Esophagus squamous epithelium (tissue), 4 donors: ENCODE measurements around the gene SGCD.

Experiments used
- POLR2A ChIP-seq, 4 donors: fragments of 450-650 bp; IDR thresholded peaks; one replicate each; pipeline ENCODE4 v1.6.1; 2017; ENCODE audit warnings: antibody characterized with exemption in 4 of 4, mild to moderate bottlenecking in 4 of 4, moderate library complexity in 3 of 4
- TF ChIP-seq, protein P1 (sequence below), 6 experiments: fragments of 450-650 bp in 4 of 6; fragments of 200-600 bp in 2 of 6; sonication (generic) in 2 of 6; IDR thresholded peaks; one replicate each; pipeline ENCODE4 v1.5.1; 2016 to 2019; ENCODE audit warnings: antibody characterized with exemption in 6 of 6, mild to moderate bottlenecking in 4 of 6, moderate library complexity in 4 of 6

DNA sequence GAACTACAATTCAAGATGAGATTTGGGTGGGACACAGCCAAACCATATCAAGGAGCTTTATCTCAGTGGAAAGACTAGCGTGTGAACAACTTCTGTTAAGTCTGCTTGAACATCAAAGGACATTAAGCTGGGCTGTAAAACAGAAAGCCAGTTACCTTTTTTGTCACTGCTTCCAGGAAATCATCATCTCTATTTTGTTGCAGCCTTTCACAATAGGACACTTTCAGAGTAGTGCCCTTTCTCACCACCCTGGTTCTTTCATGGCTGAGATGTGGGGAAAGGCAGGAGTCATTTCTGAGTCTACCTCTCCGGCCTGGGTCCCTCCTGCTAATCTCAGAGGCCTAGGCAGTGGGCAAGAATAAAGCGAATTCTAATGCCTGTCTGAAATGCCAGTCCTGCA lies 426.9 kb downstream of the SGCD start:
- TF ChIP-seq, protein P1, sequence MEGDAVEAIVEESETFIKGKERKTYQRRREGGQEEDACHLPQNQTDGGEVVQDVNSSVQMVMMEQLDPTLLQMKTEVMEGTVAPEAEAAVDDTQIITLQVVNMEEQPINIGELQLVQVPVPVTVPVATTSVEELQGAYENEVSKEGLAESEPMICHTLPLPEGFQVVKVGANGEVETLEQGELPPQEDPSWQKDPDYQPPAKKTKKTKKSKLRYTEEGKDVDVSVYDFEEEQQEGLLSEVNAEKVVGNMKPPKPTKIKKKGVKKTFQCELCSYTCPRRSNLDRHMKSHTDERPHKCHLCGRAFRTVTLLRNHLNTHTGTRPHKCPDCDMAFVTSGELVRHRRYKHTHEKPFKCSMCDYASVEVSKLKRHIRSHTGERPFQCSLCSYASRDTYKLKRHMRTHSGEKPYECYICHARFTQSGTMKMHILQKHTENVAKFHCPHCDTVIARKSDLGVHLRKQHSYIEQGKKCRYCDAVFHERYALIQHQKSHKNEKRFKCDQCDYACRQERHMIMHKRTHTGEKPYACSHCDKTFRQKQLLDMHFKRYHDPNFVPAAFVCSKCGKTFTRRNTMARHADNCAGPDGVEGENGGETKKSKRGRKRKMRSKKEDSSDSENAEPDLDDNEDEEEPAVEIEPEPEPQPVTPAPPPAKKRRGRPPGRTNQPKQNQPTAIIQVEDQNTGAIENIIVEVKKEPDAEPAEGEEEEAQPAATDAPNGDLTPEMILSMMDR (IDR thresholded peaks at IDR 0.05): no peak
- TF ChIP-seq POLR2A (IDR thresholded peaks at IDR 0.05): no peak
